Measurements from ENCODE around the gene CMTM4. TPM values are rescaled to one million over a fixed set of nuclear protein-coding genes. Genes with fewer than 3 reads are reported as not detected.

The CMTM4 gene
- total and polyA plus RNA-seq, 2 of the 8 experiments (the other 6 are each of a cell fraction or from before 2014, with no cell fraction given) = 35.3 to 51.7 TPM

GRCh38 chr16:66740010-66740409 lies 43.5 kb upstream of the CMTM4 start:
- H3K23ac ChIP-seq (ENCODE audit: insufficient read length) = no peak overlapping the region
- no peak overlapping the region for H2BK15ac ChIP-seq (ENCODE audit: low read length)
- POLR2A ChIA-PET (ENCODE audit: partially characterized antibody) = interaction anchor here (0.6 to 6.6 kb wide), 6 partner anchors 9 to 73 kb away, joined by 3 to 57 read pairs (median 3); partner anchors contain the start of gene DYNC1LI2
- H2AK5ac ChIP-seq (ENCODE audit: low read depth, low read length) = no peak overlapping the region
- H4K5ac ChIP-seq (ENCODE audit: insufficient read length, low read depth, low read length) = no peak overlapping the region
- H3K79me2 ChIP-seq (ENCODE audit: control insufficient read depth in 1 of 2, insufficient read depth in 2 of 2, low read length in 2 of 2) = peaks cover 3 to 60% of the 10 kb centered on the region in 2 experiments; a peak in 2 of 4 replicates
- no peak overlapping the region for H4K91ac ChIP-seq (replicated peaks; ENCODE audit: insufficient read length, low read length)
- H2BK120ac ChIP-seq (replicated peaks; ENCODE audit: low read depth, low read length) = no peak overlapping the region
- DNase-seq (ENCODE audit: low read depth in 1 of 2, low spot score in 2 of 2) = no peak
- WGBS, 2 experiments (ENCODE audit: extremely low coverage in 1 of 2, insufficient coverage in 1 of 2, insufficient read length in 1 of 2, insufficient replicate concordance in 2 of 2, low coverage in 1 of 2, low lambda C conversion rate in 2 of 2, missing lambda C conversion rate in 1 of 2) = 39% methylated on average over 2 of the region's 2 CpGs; no CpG with 5 or more reads in 1 of the 2 experiments
- 0 out of 2 replicates have a peak overlapping the region, but pooled peaks have one; percentile 38 for H3K18ac ChIP-seq (ENCODE audit: extremely low read depth, low read length)
- no peak overlapping the region for H3K14ac ChIP-seq (ENCODE audit: insufficient read length)
- H4K8ac ChIP-seq (ENCODE audit: extremely low read depth, insufficient read depth, low read length) = no peak overlapping the region
- no peak overlapping the region for H2BK12ac ChIP-seq (ENCODE audit: low read depth, low read length)
- no peak overlapping the region for H3K27ac ChIP-seq (ENCODE audit: low read depth, low read length)
- H3K56ac ChIP-seq (replicated peaks; ENCODE audit: insufficient read length, low read depth, low read length) = no peak overlapping the region
- no peak for FAIRE-seq
- CTCF ChIA-PET (ENCODE audit: partially characterized antibody) = interaction anchor here (0.6 to 11.3 kb wide), 21 partner anchors 9 to 167 kb away, joined by 3 to 170 read pairs (median 4); partner anchors contain the start of gene DYNC1LI2
- no peaks in the 10 kb centered on the region for H3K27me3 ChIP-seq (replicated peaks in 1 of 4; ENCODE audit: control insufficient read depth in 3 of 4, extremely low read depth in 1 of 4, insufficient read depth in 3 of 4, low read length in 3 of 4)
- no peaks in the 10 kb centered on the region for H3K9me3 ChIP-seq (ENCODE audit: insufficient read depth in 2 of 2, low read depth in 1 of 2, low read length in 1 of 2)
- peaks cover 11 to 80% (median 52%) of the 10 kb centered on the region in 4 experiments for H3K36me3 ChIP-seq (ENCODE audit: control insufficient read depth in 2 of 4, insufficient read depth in 4 of 4, low read length in 3 of 4)
- no peak overlapping the region for H2AFZ ChIP-seq (ENCODE audit: low read length)
- H3K79me1 ChIP-seq (ENCODE audit: low read depth, low read length) = peaks cover 8% of the 10 kb centered on the region
- H2BK5ac ChIP-seq (ENCODE audit: low read depth, low read length) = no peak overlapping the region
- no peak overlapping the region for H3K4me3 ChIP-seq (ENCODE audit: extremely low read depth in 1 of 4, insufficient read depth in 2 of 4, low read depth in 3 of 4, low read length in 4 of 4)
- H3K23me2 ChIP-seq (ENCODE audit: low read depth, low read length) = no peaks in the 10 kb centered on the region
- H4K20me1 ChIP-seq (replicated peaks in 1 of 2; ENCODE audit: control insufficient read depth in 1 of 2, insufficient read depth in 2 of 2, low read length in 2 of 2) = peaks cover 6 to 16% of the 10 kb centered on the region in 2 experiments
- no peak overlapping the region for H3K4ac ChIP-seq (replicated peaks; ENCODE audit: insufficient read length, low read depth, low read length)
- no peak for TF ChIP-seq KDM1A (IDR thresholded peaks at IDR 0.05; ENCODE audit: borderline replicate concordance, low read length)
- TF ChIP-seq SIN3A (conservative IDR thresholded peaks at IDR 0.05 in 1 of 2, IDR thresholded peaks at IDR 0.05 in 1 of 2; ENCODE audit: low read depth in 1 of 2, low read length in 2 of 2) = 0 out of 4 replicates have a peak, but pooled peaks of 1 of the 2 experiments have one; percentile 28
- peak; percentile 12 to 25; a peak in 1 of 4 replicates for TF ChIP-seq RAD21 (IDR thresholded peaks at IDR 0.05 in 1 of 2, conservative IDR thresholded peaks at IDR 0.05 in 1 of 2; ENCODE audit: low read depth in 2 of 2, low read length in 2 of 2)
- peak; percentile 29 to 60 (median 47); a peak in 3 of 4 replicates for TF ChIP-seq CTCF (IDR thresholded peaks at IDR 0.05; ENCODE audit: control extremely low read depth in 1 of 3, insufficient read depth in 1 of 3, low read depth in 1 of 3, low read length in 3 of 3)
- H3K4me1 ChIP-seq (replicated peaks in 1 of 4; ENCODE audit: control insufficient read depth in 3 of 4, insufficient read depth in 4 of 4, low read length in 3 of 4) = peaks cover 0 to 8% (median 5%) of the 10 kb centered on the region in 4 experiments; a peak in 3 of 7 replicates
- no peak overlapping the region for H3K9ac ChIP-seq (replicated peaks in 1 of 4; ENCODE audit: extremely low read depth in 1 of 4, low read depth in 3 of 4, low read length in 3 of 4)
- no peak overlapping the region for H2BK20ac ChIP-seq (ENCODE audit: low read length)
- H3K4me2 ChIP-seq (ENCODE audit: insufficient read depth in 1 of 2, low read depth in 2 of 2, low read length in 2 of 2) = peak overlapping the region in 1 of 2 experiments; percentile 36; a peak in 1 of 4 replicates

Measured in H1 (cell line).